ENCODE measurements around the gene TRMU.
"Not testable (repeated sequence)": the region's sequence is repeated elsewhere in the genome, so short reads cannot be mapped to it uniquely, and the experiment has no call there.

TRMU gene

GRCh38 chr22:46303347-46303965 lies 32.1 kb upstream of the TRMU start:
- no peak for DNase-seq (ENCODE audit: low read depth)

- DNase-seq (ENCODE audit: low read depth): no peak
Measured at GRCh38 chr22:46308283-46308988, 27.1 kb upstream of the TRMU start.

- DNase-seq (ENCODE audit: low read depth): no peak
Measured at GRCh38 chr22:46309526-46310085, 25.9 kb upstream of the TRMU start.

DNA sequence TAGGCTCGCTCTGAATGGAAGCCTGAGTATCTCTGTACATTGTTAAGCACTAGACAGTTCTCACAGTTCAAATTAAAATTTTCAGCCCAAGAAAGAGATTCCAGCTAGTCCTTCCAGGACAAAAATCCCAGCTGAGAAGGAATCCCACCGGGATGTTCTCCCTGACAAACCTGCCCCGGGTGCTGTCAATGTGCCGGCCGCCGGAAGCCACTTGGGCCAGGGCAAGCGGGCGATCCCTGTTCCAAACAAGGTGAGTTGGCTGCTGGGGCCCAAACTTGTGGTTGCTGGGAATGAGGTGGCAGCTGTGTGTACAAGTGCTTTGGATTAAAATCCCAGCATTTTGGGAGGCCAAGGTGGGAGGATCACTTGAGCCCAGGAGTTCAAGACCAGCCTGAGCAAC lies 23.5 kb upstream of the TRMU start:
- no peak for DNase-seq (ENCODE audit: low read depth)

- not testable (repeated sequence) for DNase-seq (ENCODE audit: low read depth)
Measured at GRCh38 chr22:46312848-46313247, 22.7 kb upstream of the TRMU start.

GRCh38 chr22:46315976-46316375 lies 19.5 kb upstream of the TRMU start:
- no peak for DNase-seq (ENCODE audit: low read depth)

- no peak for DNase-seq (ENCODE audit: low read depth)
Measured at GRCh38 chr22:46317646-46318045, 17.9 kb upstream of the TRMU start.

- no peak for DNase-seq (ENCODE audit: low read depth)
Measured at GRCh38 chr22:46318576-46318975, 16.9 kb upstream of the TRMU start.

DNA sequence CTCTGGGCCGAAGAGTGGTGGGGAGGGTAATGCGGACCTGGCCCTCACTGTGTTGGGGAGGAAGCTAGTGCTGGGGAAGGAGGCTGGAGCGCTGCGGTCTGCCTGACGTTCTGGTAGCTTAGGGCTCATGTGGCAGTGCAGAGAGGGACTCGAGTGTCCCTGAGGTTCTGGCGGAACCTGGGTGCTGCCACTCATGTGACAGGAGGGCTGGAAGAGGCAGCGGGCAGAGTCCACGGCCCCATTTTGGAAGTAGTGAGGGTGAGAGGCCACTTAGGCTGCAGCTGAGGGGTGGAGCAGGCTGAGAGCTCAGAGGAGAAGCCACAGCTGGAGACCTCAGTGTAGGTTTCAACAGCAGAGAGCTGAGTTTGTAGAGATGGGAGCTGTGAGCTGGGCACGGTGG lies 16.2 kb upstream of the TRMU start:
- no peak for DNase-seq (ENCODE audit: low read depth)

GRCh38 chr22:46320166-46320710 lies 15.3 kb upstream of the TRMU start:
- DNase-seq (ENCODE audit: low read depth): no peak

DNA sequence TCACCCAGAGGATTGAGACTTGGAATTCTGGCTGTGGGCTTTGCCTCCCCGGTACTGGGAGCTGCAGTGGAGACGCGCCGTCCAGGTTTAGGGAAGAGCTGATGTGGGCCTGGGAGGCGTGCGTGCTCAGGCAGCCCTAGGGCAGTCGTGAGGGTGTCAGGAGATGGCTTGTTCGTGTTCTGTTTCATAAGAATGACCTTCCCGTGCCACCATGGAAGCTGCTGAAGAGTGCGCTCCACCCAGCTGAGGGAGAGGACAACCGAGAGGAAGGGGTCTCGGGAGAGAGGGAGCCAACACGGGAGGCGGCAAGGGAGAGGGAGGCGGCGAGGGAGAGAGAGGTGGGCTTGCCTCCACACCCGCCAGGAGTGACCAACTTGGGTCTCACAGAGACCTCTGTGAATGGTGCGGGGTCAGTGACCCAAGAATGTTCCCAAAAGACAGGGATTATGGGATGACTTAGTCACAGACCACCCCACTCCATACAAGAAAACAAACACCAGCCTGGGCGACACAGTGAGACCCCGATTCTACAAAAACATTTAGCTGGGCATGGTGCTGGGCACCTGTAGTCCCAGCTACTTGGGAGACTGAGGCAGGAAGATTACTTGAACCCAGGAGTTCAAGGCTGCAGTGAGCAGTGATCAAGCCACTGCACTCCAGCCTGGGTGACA lies 14.7 kb upstream of the TRMU start:
- DNase-seq (ENCODE audit: low read depth): no peak

- no peak for DNase-seq (ENCODE audit: low read depth)
Measured at GRCh38 chr22:46322711-46323110, 12.8 kb upstream of the TRMU start.

DNA sequence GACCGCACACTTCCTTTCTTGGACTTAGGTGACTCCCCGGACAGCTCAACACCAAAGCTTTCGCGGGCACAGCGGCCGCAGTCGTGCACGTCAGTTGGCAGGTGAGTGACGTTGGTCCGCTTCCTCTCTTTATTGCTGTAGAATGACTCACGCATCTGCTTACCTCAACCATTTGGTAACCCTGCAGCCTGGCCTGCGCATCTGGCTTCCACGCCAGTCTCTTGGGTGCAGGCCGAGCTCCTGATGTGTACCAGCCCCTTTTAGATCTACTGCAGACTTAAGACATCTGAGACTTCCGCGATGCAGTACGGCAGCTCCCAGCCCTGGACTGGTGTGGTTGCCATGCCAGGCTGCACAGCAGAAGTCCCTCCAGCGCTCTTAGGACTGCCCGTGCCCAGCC lies 12.4 kb upstream of the TRMU start:
- DNase-seq (ENCODE audit: low read depth): no peak

DNA sequence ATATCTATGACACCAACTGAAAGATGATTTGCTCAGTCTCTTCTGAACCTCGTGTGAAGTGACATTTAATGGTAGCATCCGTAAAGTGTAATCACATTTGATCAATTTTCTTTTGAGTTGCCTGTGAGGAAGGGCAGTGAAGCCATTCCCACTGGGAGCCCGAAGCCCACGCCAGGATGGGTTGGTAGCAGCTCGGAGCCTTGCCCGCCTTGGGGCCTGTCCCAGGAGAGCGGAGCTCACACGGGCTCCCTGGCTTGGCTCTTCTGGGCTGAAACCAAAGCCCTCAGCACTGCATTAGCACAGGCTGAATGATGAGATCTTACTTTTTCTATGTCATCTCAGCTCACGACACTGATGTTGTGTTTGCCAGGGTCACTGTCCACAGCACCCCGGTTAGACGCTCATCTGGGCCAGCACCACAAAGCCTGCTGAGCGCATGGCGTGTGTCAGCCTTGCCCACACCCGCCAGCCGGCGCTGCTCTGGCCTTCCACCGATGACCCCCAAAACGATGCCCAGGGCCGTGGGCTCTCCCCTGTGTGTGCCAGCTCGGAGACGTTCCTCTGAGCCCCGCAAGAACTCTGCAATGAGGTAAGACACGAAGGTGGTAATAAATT lies 9.3 kb upstream of the TRMU start:
- DNase-seq (ENCODE audit: low read depth): no peak

DNA sequence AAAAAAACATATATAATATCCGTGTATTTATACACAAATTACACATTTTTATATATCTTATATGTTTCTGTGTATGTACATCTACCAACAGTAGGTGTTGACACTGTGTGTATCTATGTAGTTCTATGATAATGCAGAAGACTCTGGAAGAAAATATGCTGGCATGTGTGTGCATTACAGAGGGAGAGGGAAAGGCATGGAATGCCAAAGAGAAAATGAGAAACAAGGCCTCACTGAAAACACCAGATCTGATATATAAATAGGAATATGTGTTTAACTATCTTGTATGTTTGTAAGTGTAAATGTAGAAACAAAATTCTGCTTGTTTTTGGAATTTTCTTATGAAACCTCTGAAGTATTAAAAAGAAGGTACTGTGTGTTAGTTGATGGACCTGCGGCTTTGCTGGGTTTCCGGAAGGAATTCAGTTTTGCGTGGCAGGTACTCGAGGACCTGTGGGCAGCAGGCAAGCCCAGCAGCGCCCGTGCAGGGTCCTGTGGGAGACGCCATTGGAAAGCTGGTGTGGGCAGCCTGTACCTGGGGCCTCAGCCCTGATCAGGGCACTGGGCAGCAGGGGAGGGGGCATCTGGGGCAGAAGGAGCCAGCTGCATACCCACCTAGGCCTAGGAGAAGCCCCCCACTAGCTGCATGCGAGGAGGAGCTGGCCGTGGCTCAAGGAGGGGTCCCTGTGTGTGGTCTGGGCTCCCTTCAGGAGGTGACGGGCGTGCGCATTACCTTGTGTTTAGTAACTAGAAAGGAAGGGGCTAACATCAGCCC lies 7.6 kb upstream of the TRMU start:
- DNase-seq (ENCODE audit: low read depth): no peak

- DNase-seq (ENCODE audit: low read depth): no peak
Measured at GRCh38 chr22:46328797-46329196, 6.7 kb upstream of the TRMU start.

- no peak for DNase-seq (ENCODE audit: low read depth)
Measured at GRCh38 chr22:46329616-46330015, 5.9 kb upstream of the TRMU start.

GRCh38 chr22:46330426-46330825 lies 5.1 kb upstream of the TRMU start:
- no peak for DNase-seq (ENCODE audit: low read depth)

- no peak for DNase-seq (ENCODE audit: low read depth)
Measured at GRCh38 chr22:46331496-46331895, 4.0 kb upstream of the TRMU start.

DNA sequence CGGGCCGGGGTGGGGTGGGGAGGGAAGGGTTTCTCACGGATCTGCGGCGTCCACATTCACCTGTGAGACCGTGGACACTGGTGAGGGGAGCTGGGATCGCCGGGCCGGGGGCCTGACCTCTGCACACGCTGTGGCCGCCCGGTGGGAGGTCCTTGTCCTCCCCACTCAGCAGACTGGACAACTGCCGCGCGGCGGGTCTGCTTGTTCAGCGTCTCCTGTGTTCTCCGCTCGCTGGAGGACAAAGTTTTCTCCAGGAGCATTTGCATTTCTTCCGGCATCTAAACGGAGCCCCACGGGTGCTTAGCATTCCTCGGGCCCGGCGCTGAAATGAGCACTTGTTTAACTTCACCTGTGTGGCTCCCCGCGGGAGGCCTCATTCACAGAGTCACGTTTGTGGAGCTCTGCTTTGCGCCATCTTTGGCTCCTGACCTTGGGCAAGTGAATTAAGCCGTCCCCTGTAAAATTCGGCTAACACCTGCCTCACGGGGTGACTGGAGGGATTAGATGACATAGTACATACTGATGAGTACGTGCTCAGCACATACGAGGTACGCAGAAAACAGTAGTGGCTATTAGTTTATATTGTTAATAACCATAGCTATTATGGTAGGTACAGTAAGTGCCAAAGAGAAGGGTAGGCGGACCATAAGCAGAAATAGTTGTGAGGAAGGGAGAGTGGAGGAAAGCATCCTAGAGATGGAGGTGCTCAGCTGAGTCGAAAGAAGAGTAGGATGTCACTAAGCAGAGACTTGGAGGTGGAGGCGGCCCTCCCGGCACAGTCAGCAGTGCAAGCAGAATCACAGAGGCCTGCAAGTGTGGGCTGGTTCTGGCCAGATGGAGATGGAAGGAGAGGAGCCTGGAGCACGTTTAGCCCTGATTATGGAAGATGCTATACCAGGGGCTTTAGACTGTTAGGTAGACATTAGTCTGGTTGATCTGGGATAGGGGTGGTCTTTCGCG lies 885 bp downstream of the TRMU start:
- DNase-seq (ENCODE audit: low read depth): no peak

Data from stimulated activated CD8-positive, alpha-beta memory T cell treated with anti-CD3 and anti-CD28 coated beads, Interleukin-15, amount 100 ng/mL, for 24 hours (primary cell).